Mucosa of gallbladder (tissue), 1 donor: ENCODE results near the gene CSN2. TPM values are rescaled to one million over a fixed set of nuclear protein-coding genes. Genes with fewer than 3 reads are reported as not detected.

ENCODE experiments used
- total RNA-seq: library from RNA; stranded (reverse); gene quantifications from one replicate; pipeline ENCODE4 v1.2.1, GENCODE V29; 2021
- donor health status: DM: no; HTN: no; CAD: no.

Gene CSN2
- total RNA-seq, 1 donor from 2014 or later = not detected

Other genes starting within 250 kb of the CSN2 start
- 0.75 TPM for gene SULT1B1, start 205.1 kb downstream of the CSN2 start, total RNA-seq
- gene SULT1E1, start 105.6 kb downstream of the CSN2 start, total RNA-seq = 0.29 TPM
- not detected for gene CSN1S1, start 34.7 kb downstream of the CSN2 start, total RNA-seq
- gene STATH, start 30.2 kb upstream of the CSN2 start, total RNA-seq = not detected
- gene HTN3, start 62.7 kb upstream of the CSN2 start, total RNA-seq = not detected
- not detected for gene HTN1, start 84.7 kb upstream of the CSN2 start, total RNA-seq
- not detected for gene PRR27, start 188.5 kb upstream of the CSN2 start, total RNA-seq
- gene ODAM, start 230.0 kb upstream of the CSN2 start, total RNA-seq = not detected